Measurements from ENCODE around the gene TXLNB.

DNA sequence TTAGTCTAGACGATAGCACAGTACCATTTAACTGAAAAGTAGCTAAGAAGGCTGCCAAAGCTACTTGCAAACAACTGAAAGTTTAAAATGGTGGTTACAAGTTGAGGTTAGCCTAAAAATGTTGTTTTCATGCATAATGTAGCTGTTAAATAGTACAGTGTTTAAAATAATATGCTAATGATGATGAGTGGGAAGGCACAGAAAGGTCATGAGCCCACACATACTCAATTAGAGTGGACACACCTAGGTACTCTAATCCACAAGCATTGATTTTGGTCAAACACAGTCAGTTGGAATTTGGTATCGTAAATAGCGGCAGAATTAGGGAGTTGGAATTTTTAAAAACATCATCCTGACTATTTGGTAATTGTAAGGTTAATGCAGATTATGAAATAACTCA lies 7.0 kb downstream of the TXLNB start:
- TF ChIP-seq, protein P1, sequence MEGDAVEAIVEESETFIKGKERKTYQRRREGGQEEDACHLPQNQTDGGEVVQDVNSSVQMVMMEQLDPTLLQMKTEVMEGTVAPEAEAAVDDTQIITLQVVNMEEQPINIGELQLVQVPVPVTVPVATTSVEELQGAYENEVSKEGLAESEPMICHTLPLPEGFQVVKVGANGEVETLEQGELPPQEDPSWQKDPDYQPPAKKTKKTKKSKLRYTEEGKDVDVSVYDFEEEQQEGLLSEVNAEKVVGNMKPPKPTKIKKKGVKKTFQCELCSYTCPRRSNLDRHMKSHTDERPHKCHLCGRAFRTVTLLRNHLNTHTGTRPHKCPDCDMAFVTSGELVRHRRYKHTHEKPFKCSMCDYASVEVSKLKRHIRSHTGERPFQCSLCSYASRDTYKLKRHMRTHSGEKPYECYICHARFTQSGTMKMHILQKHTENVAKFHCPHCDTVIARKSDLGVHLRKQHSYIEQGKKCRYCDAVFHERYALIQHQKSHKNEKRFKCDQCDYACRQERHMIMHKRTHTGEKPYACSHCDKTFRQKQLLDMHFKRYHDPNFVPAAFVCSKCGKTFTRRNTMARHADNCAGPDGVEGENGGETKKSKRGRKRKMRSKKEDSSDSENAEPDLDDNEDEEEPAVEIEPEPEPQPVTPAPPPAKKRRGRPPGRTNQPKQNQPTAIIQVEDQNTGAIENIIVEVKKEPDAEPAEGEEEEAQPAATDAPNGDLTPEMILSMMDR (conservative IDR thresholded peaks at IDR 0.05; ENCODE audit: low read length): no peak
- TF ChIP-seq EZH2phosphoT487 (IDR thresholded peaks at IDR 0.05; ENCODE audit: borderline replicate concordance, low read depth, low read length): no peak

Data from OCI-LY7 (cell line).